HG02885 (cell line): Measurements from ENCODE around the gene TMEM98.
"Not testable (repeated sequence)": the region's sequence is repeated elsewhere in the genome, so short reads cannot be mapped to it uniquely, and the experiment has no call there.

ENCODE experiments used
- ATAC-seq: cut with Tn5 transposase; IDR thresholded peaks from one replicate; pipeline ENCODE4 v1.9.1; 2021; ENCODE audit warnings: mild to moderate bottlenecking; ENCODE audit not compliant: unreplicated experiment, poor library complexity

TMEM98 gene, protein sequence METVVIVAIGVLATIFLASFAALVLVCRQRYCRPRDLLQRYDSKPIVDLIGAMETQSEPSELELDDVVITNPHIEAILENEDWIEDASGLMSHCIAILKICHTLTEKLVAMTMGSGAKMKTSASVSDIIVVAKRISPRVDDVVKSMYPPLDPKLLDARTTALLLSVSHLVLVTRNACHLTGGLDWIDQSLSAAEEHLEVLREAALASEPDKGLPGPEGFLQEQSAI

DNA sequence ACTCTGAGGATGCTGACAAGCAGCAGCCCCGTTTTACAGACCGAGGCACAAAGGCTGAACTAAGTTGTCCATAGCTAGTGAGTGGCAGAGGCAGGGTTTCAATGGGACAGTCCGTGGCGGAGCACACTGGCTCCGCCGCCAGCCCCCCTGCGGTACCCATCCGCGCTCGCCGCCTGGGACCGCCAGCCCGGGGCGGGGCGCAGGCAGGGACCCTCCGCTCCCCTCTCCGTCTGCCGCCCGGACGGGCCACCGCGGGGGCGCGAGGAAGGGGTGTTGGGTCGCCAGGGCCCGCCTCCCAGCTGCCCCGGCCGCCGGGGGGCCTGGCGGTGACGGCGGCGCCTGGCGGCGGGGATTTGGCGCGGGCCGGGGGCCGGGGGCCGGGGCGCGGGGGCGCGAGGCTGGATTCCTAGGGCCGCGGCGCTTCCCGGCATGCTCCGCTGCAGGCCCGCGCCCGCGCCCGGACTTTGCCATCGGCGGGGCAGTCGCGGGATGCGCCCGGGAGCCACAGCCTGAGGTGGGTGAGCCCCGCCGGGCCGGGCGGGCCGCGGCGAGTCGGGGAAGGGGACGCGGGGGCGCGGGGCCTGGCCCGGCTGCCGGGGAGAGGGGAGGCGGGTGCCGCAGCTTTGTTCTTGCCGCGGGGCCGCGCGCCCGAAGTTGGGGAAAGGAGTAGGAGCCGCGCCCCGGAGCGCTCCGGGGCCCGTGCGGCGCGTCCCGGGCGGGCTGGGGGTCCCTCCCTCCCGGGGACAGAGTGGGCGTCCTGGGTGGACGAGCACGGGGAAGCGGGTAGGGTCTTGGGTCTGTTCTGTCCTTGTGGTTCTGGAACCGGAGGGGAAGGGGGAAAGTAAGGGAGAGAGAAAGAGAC is at the start of gene TMEM98:
Gene TMEM98 (plus strand): TSS at position 430 of the 862 bp plus-strand sequence. CDS start 3,376 bp downstream, outside the sequence.
- no peak for ATAC-seq

DNA sequence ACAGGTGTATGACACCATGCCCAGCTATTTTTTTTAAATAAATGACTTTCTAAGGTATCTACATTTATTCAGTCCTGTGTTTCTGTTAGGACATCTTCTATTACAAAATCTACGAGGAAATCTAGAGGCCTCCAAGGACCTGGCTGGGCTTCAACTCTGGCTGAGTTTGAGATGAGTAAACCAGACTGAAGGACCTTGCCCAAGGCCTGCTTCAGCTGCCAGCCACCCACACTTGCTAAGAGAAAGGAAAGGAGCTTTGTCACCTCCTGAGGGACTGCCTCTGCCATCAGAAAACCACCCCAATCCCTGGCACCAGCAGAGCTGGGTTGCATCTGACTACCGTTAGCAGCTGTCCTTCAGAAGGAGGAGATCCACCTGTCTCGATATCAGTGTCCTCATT is 49.7 kb upstream of the TMEM98 start:
- no peak for ATAC-seq

DNA sequence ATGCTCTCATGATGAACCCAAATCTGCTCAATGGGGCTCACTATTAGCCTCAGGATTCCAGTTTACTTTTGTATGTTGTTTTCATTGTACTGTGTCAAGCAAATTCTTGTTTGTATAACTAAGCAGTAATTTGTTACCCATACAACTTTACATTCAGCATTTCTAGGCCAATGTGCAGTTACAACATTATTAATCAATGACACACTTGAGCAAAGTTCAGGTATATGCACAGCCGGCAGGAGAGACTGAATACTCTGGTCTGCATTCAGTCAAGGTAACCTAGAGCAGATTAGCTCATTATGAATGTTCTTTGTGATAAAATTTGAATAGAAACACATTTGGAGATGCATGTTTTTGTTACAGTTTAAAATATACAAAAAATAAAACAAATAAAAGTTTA is 48.8 kb upstream of the TMEM98 start:
- no peak for ATAC-seq

DNA sequence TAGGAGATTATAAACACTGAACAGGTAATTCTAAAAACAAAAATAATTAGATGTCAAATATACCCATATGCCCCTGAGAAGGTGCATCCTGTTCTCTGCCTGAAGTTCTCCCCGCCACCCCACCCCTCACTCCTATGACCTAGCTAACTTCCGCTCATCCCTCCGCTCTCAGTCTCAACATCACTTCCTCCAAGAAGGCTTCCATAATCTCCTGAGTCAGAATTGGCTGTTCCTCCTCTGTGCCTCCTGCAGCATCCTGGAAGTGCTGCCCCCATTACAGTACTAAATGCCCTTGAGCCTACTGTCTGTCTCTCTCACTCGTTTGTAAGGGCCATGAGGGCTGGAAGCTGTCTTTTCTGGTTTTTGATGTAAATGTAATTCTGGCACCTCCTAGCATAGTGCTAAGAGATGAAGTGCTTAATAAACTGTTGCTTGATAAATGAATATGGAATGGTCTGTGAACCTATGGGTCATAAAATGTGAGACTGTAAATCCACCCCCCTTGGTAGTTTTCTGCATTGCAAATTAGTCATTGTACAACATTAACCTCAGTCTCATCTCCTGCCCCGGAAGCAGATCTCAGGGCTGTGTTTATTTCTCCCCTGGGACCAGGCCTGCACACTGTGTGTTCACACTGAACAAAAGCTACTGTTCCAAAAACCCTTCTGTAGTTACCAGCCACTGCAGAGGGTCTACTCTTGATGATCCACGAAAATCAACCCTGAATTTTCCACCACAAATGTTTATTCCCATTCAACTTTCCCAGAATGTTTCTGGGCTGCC is 47.1 kb upstream of the TMEM98 start:
- ATAC-seq, result no peak

DNA sequence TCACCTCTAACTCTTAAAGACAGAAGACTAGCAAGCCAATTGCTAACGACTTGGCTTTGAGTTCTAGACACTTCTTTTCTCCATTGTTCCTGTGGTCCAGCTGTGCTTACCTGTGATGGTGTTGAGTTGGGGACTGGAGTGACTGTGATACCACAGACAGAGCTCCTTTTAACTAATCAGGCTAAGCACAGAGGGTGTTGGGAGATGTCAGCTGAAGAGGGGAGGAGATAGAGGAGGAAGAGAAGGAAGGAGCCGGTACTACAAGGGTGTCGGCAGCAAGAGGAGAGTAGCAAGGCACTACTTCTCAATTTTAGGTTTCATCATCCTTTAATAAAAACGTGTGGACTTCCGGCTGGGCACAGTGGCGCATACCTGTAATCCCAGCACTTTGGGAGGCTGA is 45.9 kb upstream of the TMEM98 start:
- no peak for ATAC-seq

DNA sequence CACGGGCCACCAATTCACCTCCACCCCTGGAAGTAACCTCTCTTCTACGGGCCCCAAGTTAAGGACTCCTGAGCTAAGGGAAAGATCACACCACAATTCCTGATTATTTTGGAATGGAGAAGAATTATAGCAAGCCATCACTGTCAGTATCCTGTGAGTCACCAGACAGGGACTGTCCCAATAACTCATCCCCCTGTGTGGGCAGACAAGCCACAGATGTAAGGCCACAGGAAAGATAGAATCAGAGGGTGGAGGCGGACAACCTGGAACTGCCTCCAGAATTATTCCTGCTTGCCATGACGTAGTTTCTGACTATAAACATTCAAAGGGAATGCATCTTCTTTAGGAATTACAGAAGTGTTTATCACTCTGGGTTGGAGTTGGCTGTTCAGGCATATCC is 45.2 kb upstream of the TMEM98 start:
- ATAC-seq, result no peak

DNA sequence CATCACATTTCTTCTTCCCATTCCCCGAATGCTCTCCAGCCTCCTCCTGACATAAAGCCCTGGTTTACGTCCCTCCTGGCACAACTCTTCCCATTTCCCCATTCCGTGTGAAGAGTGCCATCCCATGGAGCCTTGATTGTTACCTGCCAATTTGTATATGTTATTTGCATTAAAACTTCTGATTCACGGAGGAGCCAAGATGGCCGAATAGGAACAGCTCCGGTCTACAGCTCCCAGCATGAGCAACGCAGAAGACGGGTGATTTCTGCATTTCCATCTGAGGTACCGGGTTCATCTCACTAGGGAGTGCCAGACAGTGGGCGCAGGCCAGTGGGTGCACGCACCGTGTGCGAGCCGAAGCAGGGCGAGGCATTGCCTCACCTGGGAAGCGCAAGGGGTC is 41.0 kb upstream of the TMEM98 start:
- not testable (repeated sequence) for ATAC-seq

DNA sequence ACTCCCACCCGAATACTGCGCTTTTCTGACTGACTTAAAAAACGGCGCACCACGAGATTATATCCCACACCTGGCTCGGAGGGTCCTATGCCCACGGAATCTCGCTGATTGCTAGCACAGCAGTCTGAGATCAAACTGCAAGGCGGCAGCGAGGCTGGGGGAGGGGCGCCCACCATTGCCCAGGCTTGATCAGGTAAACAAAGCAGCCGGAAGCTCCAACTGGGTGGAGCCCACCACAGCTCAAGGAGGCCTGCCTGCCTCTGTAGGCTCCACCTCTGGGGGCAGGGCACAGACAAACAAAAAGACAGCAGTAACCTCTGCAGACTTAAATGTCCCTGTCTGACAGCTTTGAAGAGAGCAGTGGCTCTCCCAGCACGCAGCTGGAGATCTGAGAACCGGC is 40.5 kb upstream of the TMEM98 start:
- not testable (repeated sequence) for ATAC-seq

DNA sequence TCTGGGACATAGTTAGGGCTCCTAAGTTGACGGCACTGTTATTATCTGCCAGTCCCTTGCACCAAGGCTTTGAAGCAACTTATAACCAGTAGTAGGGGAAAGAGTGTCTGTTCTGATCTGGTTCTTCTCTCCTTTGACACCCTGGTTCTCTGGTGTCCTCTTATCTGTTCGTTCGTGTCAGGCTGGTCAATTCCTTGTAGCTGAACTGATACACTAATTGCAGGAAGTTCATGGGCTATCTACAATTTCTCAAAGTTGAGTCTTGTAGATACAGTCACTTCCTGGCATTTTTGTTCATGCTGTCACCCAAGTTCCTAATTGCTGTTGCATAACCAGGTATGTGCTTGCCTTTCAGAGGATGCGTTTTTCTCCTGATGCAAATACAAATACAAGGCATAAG is 33.7 kb upstream of the TMEM98 start:
- ATAC-seq, result no peak

DNA sequence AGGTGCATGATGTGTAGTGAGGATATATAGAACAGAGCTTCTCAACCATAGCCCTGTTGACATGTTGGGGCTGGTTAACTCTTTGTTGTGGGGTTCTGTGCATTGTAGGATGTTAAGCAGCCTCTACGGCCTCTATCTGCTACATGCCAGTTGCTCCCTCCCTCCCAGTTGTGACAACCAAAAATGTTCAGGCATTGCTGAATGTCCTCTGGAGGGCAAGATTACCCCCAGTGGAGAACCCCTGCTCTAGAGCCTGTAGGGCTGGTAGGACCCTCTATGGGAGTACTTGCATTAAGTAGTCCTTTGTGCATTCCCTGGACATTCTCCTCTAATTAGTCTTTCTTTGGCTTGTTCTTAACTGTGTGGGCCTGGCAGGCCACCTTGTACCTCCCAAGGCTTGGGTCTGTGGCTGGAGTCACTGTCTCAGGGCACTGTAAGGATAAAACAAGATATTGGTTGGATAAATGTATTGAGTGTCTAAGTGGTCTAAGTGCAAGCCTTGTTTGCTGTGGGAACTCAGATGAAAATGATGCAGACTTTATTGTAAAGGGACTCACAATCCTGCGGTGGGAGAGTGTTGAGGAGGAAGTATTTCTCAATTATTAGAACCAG is 31.2 kb upstream of the TMEM98 start:
- ATAC-seq, result no peak

DNA sequence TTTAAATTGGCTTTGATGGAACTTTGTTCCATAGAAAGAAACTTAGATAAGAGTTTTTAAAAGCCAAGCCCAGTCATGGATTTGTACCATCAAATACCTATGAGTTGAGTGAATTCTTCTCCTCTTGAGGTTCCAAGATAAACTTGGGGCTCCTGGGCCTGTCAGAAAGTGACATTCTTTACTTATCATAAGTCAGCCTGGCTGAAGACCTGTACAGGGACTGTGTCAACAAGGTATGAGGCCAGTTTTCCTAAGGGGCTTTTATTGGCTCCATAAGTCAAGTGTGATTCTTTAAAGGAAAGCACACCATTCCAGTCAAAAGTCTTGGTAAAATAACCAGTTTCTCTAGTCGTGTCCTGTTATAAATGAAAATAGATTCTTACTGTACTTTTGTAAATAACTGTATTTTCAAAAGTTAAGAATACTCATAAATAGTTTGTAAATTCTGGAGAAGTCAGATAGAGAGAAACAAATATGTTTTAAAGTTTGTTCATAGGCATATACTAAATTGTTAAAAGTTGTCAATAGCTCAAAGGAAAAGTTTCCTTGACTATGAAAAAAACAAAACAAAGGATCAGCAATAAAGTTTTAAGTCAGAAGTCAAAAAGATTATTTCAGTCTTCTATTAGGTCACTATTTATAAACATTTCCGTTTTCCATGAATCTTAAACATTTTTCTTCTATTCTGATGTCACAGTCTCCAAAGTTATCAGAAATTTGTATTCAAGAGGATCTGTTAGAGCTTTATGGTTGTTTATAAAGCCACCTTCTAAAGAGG is 28.5 kb upstream of the TMEM98 start:
- no peak for ATAC-seq

DNA sequence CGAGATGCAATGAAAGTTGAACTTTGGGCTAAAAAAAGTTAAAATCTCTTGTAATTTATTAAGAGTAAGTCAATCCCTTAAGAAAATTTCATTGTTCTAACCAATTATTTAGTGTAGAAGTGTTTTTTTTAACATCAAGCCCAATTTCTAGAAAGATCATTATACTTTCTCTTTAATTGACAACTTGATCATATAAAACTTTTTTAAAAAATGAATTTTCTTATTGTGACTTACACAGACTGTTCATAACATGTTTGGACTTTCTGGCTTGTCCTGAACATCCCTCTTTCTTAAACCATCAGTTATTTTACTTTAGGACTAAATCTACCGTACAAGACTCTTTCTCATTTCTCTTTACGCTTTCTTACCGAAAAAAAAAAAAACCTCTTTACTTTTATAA is 26.2 kb upstream of the TMEM98 start:
- ATAC-seq, result no peak

DNA sequence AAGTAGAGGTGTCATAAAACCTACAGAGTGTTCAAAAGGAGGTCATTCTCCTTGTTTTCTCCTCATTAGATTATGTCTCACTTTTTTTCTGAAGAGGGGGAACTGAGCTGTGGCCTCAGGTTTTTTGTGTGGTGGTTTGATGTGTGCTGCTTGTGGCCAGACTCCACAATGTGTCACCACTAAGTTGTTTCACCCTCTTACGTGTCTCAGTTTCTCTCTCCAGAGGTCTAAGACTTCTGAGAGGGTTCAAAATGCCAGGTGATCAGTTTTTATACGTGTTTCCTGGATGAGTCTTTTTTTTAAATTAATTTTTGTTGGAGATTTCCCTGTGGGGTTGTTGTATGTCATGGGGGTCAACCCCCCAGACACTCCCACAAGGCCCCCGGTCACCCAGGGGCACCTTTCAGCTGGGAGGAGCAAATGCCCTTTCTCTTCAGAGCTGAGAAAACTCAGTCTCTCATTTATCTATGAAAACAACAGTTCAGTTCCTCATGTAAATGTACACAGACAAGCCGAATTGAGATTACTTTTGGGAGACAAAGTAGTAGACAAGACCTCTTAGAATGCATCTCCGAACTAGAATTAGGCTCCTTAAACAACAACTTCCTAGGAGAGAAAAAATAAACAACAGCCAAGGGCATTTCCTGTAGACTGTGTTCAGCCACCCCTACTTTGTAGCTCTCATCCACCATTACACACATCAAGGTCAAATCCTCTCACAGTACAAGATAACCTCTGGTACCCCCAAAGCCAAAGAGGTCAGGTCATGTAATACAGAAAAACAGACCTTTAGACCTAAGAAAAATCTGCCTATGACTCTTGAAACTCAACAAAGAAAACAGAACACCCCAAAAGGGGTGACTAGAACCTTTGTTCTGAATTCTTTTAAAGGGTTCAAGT is 23.9 kb upstream of the TMEM98 start:
- ATAC-seq, result no peak

DNA sequence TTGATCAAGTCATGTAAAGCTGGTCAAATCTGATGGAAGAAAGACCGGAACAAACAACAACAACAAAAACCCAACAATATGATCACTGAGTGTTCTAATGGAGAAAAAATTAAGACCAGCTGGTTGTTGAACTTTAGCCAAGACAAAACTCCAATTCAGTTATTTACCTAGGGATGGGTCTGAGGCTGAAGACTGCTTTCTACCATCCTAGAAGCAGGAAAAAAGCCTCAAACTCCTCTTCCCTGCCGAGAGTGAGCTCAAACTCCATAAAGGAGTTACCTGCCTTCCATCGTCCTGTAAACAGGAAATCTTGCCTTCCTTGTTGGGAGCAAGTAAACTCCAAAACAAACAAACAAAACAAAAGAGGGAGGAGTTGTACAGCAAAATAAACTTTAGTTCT is 23.1 kb upstream of the TMEM98 start:
- no peak for ATAC-seq

DNA sequence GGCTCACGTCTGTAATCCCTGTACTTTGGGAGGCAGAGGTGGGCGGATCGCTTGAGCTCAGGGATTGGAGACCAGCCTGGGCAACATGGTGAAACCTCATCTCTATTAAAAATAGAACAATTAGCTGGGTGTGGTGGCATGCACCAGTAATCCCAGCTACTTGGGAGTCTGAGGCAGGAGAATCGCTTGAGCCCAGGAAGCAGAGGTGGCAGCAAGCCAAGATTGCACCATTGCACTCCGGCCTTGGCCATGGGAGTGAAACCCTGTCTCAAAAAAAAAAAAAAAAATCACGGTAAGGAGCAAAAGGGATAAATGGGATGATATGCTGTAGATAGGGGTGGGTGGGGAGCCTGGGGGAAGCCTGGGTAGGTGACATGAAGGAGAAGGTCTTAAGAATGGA is 20.4 kb upstream of the TMEM98 start:
- ATAC-seq, result no peak

DNA sequence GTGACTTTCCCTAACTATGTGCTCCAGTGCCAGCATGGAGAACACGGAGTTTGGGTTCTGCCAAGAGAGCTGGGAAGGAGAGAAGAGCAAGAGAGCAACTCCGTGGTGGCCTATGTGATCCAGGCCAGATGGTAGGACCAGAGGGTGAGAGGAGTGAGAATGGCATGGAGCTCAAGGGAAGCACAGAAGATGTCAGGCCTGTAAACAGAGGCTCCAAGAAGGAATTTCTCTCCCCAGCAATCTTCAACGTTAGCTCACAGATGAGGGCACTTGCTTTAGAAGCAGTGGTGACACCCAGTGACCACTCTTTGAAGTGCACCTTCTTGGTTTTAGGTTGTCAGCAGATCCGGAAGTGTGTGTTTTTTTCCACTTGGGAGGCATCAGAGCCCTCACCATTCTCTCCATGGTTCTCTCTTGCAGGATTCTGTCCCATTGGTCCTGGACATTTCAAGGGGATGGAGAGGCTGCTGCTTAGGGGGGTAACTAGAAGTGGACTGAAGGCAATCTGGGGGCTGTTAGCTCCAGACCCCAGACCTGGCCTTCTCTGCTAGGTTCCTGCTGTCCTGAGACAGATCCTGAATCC is 18.1 kb upstream of the TMEM98 start:
- peak; percentile 62 for ATAC-seq

DNA sequence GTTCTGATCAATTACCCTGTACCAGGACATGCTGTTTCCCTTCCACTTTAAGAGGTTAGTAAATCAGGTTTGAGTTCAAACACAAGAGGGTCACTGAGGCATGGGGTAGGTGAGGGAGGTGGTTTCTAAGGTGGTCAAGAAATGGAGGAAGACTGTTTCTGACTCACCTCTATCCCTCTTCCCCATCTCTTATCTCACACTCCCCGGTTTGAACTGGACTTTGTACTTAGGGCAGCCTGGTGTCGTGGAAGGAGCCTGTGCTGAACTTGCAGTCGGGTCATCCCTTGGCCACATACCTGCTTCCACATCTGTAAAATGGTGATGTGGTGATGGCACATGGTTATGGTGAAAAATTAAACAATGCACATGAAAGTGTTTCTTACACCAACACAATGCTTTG is 17.2 kb upstream of the TMEM98 start:
- ATAC-seq, result no peak

DNA sequence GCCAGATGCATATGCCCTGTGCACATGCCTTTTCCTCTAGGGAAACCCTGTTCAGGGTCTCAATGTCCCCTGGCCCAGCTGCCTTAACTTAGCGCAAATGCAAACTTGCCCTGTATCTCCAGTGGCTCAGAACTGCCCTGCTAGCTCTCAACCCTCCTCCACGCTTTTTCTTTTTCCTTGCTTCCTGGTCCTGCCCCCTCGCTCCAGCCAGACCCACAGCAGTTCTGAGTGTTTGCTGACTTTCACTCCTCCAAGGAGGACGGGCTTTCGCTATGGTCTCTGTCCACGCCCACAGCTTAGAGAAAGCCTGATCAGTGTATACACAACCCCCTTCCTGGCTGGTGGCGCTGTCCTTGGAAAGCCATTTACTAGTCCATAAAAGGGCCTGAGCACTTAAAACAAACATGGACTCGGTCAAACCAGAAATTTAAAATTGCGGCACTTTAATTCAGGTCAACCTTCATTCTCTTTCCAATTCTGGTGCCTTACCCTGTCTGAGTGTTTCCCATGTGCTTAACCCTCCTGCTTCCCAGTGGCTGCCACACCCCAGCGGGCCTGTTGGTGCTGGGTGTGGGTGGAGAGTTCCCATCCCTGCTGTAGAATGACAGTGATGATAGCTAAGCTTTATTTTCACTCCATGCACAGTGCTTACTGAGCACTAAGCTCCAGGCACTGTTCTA is 15.6 kb upstream of the TMEM98 start:
- ATAC-seq, result no peak
